GM12875 (cell line): ENCODE results near the gene MYO5A.

Experiments used
- H3K4me3 ChIP-seq: one replicate; pipeline ENCODE4 v1.5.1; 2011; ENCODE audit warnings: low read depth, low read length, control low read depth
- TF ChIP-seq, protein P1 (sequence below): IDR thresholded peaks from 2 replicates; pipeline ENCODE4 v1.5.1; 2011; ENCODE audit warnings: low read depth, mild to moderate bottlenecking, control low read depth, inconsistent platforms, low read length, moderate library complexity, borderline replicate concordance; ENCODE audit not compliant: insufficient read depth

The MYO5A gene

DNA sequence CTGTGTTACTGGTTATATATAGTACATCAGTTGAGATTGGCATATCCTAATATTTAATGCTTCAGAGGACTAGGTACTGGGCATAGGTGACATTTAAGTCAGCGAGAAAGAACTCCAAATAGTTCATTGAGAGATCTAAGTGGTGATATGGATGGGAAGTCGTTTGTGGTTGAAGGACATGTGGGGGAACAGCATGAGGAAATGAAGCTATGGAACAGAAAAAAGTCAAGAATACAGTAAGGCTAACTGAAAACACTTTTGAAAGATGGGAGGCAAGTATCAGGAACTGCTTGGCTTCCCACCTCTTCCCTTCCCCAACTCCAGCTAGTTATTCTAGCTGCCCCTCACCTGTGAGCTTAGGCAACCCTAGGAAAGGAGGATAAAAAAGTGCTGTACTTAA, 3.7 kb upstream of the MYO5A start:
- no peak overlapping the region for H3K4me3 ChIP-seq
- TF ChIP-seq, protein P1, sequence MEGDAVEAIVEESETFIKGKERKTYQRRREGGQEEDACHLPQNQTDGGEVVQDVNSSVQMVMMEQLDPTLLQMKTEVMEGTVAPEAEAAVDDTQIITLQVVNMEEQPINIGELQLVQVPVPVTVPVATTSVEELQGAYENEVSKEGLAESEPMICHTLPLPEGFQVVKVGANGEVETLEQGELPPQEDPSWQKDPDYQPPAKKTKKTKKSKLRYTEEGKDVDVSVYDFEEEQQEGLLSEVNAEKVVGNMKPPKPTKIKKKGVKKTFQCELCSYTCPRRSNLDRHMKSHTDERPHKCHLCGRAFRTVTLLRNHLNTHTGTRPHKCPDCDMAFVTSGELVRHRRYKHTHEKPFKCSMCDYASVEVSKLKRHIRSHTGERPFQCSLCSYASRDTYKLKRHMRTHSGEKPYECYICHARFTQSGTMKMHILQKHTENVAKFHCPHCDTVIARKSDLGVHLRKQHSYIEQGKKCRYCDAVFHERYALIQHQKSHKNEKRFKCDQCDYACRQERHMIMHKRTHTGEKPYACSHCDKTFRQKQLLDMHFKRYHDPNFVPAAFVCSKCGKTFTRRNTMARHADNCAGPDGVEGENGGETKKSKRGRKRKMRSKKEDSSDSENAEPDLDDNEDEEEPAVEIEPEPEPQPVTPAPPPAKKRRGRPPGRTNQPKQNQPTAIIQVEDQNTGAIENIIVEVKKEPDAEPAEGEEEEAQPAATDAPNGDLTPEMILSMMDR, result no peak

DNA sequence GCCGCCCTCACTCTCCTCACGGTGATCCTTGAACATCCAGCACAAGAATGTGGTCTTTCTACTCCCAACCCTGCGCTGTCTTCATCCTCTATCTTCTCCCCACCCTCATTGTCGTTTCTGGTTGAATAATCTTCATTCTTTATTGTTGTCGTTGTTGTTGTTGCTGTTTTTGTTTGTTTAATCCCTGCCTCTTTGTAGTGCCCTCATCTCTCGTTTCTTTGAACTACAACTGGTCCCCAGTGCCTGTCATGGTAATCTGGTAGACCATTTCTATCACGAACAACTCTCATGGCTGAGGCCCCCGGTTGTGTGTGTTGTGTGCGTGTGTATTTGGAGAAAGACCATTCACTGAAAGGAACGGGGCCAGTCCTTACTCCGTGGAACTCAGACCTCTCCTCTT, 1.3 kb upstream of the MYO5A start:
- no peak overlapping the region for H3K4me3 ChIP-seq
- TF ChIP-seq, protein P1, result no peak

DNA sequence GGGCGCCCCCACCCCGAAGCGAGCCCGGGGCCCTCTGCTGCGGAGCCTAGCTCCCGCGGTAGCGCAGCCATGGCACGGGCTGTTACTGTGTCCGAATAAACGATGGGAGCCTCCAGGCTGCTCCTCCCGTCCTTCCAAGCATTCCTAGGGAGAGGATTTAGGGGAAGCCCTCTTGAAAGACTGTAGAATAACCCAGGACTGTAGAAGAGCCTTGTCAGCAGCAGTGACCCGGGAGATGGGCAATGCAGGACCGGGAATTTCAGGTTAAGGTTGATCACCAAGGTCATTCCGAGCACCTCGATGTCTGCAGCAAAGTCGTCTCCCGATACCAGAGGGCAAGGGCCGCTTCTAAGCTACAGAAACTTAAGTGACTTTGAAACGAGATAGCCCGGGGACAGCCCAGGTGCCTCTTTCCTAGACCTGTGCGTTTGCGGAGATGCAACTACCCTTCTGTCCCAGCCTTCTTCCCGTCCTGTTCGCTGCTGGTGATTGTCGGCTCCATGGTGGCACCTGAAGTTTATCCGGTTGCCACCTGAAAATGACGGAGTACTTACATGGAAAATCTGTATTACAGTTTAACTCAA, 753 bp upstream of the MYO5A start:
- peak overlapping the region; percentile 68 for H3K4me3 ChIP-seq
- TF ChIP-seq, protein P1, result no peak

DNA sequence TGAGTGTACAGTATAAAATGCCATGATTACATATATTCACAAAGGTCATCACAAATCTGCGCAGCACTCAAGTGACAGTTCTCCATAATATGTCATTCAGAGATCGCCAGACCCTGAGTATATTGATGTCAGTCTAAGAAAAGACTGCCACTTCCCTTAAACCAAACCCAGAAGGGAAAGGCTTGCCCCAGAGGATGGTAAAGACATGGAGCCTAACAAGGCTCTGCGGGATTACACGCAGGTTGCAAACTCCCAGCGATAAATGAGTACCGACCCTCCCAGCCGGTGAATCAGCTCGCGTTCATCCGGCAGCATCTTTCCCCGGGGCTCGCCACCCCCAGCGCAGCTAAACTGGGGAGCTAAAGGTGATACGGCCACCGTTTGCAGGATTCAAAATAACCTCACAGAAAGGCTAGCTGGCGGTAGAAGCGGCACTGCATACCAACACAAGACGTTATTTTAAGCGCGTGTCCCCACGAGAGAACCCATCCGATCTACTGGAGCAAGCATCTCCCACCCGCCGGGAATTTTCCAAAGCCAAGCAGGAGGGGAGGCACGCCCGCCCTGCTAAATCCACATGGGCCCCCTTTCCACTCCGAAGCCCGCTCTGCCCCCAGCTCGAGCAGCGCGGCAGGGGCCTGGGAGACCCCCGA, 643 bp downstream of the MYO5A start:
- TF ChIP-seq, protein P1, result no peak
- peak overlapping the region; percentile 68 for H3K4me3 ChIP-seq

DNA sequence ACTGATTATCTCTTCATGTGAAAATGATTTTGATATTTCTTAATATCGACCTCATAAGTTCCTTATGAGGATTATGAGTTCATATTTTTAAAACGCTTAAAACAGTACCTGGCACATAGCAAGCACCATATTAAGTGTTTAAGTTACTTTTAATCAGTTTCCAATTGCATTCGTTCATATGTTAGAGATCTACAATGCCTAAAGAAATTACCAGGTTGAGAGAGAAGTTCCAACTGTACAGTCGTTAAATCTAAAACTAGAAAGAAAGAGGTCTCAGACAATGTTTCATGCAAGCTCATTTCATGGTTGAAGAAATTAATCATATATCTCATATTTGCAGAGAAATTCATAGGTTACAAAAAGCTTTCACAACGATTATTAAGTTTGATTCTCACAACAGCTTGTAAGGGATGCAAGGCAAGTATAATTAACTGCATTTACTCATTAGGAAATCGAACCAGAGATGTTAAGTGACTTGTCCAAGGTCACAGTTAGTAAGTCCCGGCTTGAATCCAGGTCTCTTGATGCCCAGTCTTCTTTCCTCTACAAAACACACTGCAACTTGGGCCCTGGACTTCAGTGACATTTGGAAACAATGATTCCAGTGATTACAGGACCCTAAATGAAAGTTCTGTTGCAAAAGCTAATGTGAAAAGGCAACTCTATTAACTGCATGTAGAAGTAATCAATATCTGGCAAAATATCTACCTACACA, 1.3 kb downstream of the MYO5A start:
- H3K4me3 ChIP-seq, result no peak overlapping the region
- TF ChIP-seq, protein P1, result no peak

DNA sequence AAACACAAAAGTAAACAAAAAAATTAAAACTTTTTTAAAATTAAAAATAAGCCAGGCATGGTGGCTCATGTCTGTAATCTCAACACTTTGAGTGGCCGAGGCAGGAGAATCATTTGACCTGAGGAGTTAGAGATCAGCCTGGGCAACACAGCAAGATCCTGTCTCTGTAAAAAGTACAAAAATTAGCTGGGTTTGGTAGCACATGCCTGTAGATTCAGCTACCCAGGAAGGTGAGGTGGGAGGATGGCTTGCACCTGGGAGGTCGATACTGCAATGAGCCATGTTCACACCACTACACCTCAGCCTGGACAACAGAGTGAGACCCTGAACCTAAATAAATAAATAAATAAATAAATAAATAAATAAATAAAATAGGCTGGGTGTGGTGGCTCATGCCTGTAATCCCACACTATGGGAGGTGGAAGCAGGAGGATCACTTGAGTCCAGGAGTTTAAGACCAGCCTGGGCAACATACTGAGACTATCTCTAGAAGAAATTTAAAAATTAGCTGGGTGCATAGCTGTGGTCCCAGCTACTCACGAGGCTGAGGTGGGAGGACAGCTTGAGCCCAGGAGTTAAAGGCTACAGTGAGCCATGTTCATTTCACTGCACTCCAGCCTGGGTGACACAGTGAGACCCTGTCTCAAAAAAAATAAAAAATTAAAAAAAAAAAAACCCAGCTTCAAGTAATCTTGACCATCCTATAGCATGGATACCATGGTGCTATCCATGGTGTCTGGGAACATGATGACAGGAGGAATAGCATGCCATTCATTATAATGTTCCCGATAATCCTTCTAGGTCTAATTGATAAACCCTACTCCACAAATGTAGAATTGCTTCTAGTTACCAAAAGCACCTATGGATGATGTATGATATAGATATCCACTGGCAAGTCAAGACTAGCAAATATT, 4.2 kb downstream of the MYO5A start:
- TF ChIP-seq, protein P1, result no peak
- no peak overlapping the region for H3K4me3 ChIP-seq
